PC-9 (cell line): ENCODE results near the gene KRT1.

Experiments
- EZH2 ChIP-seq: fragments of 200-600 bp; sonication (generic); IDR thresholded peaks from 2 replicates; pipeline ENCODE4 v1.8.0; 2017; ENCODE audit warnings: antibody characterized with exemption, low read depth
- TF ChIP-seq, protein P1 (sequence below): fragments of 200-600 bp; sonication (generic); conservative IDR thresholded peaks from 2 replicates; pipeline ENCODE4 v1.6.1; 2017; ENCODE audit warnings: mixed run types, antibody characterized with exemption, mild to moderate bottlenecking, moderate library complexity

DNA sequence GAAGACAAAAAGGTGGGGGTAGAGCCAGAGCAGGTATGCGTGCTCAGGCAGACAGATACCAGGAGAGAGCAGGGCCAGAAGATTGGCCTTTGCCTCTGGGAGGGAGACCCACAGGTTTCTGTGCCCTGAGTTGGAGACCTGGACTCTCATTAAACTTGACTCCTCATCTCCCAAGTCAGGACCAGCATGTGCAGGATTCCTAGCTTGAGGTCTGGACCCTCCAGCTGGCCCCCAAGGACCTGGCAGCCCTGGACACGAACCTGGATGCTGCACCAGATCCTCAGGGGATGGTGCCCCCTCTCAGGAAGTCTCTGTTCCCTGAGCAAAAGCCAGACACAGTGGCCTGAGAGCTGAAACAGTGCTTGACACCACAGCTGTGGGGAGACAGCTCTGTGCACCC is 51.4 kb downstream of the KRT1 start:
- TF ChIP-seq, protein P1, sequence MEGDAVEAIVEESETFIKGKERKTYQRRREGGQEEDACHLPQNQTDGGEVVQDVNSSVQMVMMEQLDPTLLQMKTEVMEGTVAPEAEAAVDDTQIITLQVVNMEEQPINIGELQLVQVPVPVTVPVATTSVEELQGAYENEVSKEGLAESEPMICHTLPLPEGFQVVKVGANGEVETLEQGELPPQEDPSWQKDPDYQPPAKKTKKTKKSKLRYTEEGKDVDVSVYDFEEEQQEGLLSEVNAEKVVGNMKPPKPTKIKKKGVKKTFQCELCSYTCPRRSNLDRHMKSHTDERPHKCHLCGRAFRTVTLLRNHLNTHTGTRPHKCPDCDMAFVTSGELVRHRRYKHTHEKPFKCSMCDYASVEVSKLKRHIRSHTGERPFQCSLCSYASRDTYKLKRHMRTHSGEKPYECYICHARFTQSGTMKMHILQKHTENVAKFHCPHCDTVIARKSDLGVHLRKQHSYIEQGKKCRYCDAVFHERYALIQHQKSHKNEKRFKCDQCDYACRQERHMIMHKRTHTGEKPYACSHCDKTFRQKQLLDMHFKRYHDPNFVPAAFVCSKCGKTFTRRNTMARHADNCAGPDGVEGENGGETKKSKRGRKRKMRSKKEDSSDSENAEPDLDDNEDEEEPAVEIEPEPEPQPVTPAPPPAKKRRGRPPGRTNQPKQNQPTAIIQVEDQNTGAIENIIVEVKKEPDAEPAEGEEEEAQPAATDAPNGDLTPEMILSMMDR = no peak
- TF ChIP-seq EZH2 = no peak
